HG02981 (cell line): Measurements from ENCODE around the gene MCM3AP.
"Not testable (repeated sequence)": the region's sequence is repeated elsewhere in the genome, so short reads cannot be mapped to it uniquely, and the experiment has no call there.

Experiments
- ATAC-seq: cut with Tn5 transposase; IDR thresholded peaks from one replicate; pipeline ENCODE4 v1.9.1; 2021; ENCODE audit warnings: mild to moderate bottlenecking, moderate library complexity; ENCODE audit not compliant: unreplicated experiment

Gene MCM3AP

GRCh38 chr21:46207006-46207919 is 78.1 kb downstream of the MCM3AP start:
- no peak for ATAC-seq

- ATAC-seq: no peak
These were observed 79.0 kb downstream of the MCM3AP start for GRCh38 chr21:46206163-46207005.

- no peak for ATAC-seq
These were observed 79.6 kb downstream of the MCM3AP start for GRCh38 chr21:46205766-46206162.

- no peak for ATAC-seq
These were observed 80.2 kb downstream of the MCM3AP start for GRCh38 chr21:46205166-46205565.

- no peak for ATAC-seq
These were observed 82.2 kb downstream of the MCM3AP start for GRCh38 chr21:46203203-46203600.

- no peak for ATAC-seq
These were observed 82.7 kb downstream of the MCM3AP start for GRCh38 chr21:46202592-46203202.

- ATAC-seq: not testable (repeated sequence)
These were observed 84.3 kb downstream of the MCM3AP start for GRCh38 chr21:46200877-46201803.

- no peak for ATAC-seq
These were observed 85.7 kb downstream of the MCM3AP start for GRCh38 chr21:46199436-46200373.

GRCh38 chr21:46196733-46197132 is 88.7 kb downstream of the MCM3AP start:
- ATAC-seq: no peak

- ATAC-seq: no peak
These were observed 89.7 kb downstream of the MCM3AP start for GRCh38 chr21:46195595-46196195.

GRCh38 chr21:46194374-46195334 is 90.8 kb downstream of the MCM3AP start:
- ATAC-seq: no peak

GRCh38 chr21:46193829-46194373 is 91.5 kb downstream of the MCM3AP start:
- ATAC-seq: no peak

GRCh38 chr21:46191686-46192575 is 93.5 kb downstream of the MCM3AP start:
- no peak for ATAC-seq

- ATAC-seq: no peak
These were observed 94.1 kb downstream of the MCM3AP start for GRCh38 chr21:46191257-46191685.

GRCh38 chr21:46190491-46191131 is 94.8 kb downstream of the MCM3AP start:
- ATAC-seq: no peak

- no peak for ATAC-seq
These were observed 95.4 kb downstream of the MCM3AP start for GRCh38 chr21:46189959-46190490.
